GM18951 (cell line): ENCODE results near the gene KRT35.

Experiments
- POLR2A ChIP-seq: IDR thresholded peaks from 4 replicates; pipeline ENCODE4 v1.6.1; 2011; ENCODE audit warnings: mild to moderate bottlenecking; ENCODE audit not compliant: insufficient read length, insufficient read depth; ENCODE audit errors: extremely low read depth
- in situ Hi-C: fragments of 300-500 bp; cut with MboI; formaldehyde crosslinking; loops from one replicate; pipeline ENCODE4 v1.12.0; 2022; ENCODE audit warnings: low sequenced_read_pairs, mixed read lengths, inconsistent platforms; ENCODE audit not compliant: unreplicated experiment

The KRT35 gene

DNA sequence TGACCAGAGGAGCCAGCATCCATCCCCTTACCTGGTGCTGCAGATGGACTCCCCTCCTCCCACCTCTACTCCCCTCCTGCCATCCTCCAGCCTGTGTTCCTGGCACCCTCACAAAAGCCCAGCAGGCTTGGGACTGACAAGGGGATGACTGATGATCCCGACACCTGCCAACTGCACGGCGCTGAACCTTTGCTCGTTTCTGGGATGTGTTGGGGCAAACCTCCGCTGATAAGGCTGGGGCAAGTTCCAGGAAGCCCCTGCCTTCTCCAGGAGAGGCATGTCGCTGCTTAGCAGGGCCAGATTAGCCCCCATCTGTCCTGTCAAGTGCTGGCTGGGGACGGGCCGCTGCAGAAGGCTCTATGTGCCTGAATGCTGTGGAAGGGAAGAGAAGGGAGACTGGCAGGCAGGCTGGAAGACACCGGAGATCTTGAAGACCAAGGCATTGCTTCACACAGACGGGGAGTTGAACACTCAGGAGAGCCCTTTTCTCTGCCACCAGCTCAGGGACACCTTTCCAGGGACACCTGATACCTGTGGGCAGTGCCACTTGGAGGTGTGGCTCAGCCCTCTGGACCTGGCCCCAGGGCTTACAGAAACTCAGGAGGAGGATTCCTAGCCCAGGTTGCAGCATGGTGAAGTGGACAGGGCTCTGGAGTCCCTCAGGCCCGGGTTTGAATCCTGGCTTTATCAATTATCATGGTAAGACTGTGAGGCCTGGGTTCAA is 38.7 kb upstream of the KRT35 start:
- TF ChIP-seq POLR2A: no peak
- in situ Hi-C loops: no loop called here

DNA sequence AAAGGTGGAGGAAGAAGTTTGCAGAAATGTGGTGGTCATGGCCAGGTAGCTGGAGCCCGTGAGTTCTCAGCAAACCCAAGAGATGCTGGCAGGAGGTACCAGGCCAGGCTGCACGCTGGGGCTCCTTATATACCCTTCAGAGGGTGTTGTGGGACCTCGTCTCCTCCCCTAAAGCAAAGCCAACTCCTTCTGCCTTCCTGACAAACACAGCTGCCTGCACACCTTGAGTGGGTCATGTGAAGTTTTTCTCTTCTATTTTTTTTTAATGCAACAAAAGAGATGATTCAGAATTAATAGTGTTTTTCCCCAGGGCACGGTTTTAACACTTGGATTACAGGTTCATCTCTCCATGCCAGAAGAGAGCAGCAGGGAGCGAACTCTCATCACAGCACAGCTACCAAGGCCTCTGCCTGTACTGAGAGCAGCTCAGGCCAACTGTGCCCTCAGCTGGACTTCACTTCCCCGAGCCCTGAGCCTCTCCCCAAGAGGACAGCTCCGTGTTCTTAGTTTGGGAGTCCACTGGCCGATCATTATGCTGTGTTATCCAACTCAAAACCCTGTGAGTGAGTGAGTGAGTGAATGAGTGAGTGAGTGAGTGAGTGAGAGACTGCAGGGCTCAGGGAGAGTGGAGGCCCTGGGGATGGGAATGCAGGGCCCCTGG is 38.0 kb upstream of the KRT35 start, which contains the start of gene KRT15:
KRT15 (minus strand) TSS at position 102 of the 661 bp plus-strand sequence; CDS start at position 39, 63 bp downstream.
- no peak for TF ChIP-seq POLR2A
- in situ Hi-C loops: no loop called here

GRCh38 chr17:41518031-41518430 is 37.1 kb upstream of the KRT35 start:
- no peak for TF ChIP-seq POLR2A
- in situ Hi-C loops: no loop called here

DNA sequence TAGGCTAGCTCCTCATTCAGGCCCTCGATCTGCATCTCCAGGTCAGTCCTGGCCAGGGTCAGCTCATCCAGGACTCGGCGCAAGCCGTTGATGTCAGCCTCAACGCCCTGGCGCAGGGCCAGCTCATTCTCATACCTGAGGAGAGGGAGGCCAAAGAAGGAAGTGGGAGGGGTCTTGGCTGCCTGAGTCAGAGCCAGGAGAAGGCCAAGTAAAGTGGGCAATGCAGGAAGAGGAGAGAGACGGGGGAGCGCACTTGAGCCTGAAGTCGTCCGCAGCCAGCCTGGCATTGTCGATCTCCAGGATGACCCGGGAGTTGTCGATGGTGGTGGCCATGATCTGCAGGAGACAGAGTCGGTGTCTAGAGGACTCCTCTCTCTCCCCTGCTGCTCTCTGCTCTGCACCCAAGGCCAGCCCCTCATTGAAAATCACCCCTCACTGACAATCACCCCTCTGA is 35.9 kb upstream of the KRT35 start:
- in situ Hi-C loops: no loop called here
- no peak for TF ChIP-seq POLR2A

DNA sequence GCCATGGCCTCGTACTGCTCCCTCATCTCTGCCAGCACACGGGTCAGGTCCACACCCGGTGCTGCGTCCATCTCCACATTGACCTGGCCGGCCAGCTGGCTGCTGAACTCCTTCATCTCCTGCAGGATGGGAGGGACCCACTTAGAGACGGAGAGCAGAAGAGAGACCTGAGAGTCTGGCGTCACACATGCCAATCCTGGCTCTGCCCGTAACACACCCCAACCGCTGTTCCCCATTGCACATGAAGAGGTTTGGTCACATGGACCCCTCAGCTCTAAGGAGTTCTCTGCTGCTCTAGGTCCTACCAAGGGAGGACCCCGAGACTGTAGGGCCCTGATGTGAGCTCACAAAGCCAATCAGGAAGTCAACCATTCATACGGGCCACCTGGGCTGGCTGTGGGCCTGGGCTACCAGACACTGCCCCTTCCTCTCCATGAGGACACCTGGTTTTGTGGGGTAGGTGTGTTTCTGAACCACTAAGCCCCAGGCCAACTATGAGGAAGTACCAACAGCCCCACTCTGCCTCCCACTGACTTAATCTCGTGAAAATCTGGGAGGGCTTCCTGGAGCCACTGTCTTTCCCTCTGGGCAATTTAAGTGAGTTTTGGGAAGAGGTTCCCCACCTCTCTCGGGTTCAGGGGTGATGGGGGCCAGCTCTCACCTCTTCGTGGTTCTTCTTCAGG is 35.3 kb upstream of the KRT35 start:
- in situ Hi-C loops: no loop called here
- TF ChIP-seq POLR2A: no peak

DNA sequence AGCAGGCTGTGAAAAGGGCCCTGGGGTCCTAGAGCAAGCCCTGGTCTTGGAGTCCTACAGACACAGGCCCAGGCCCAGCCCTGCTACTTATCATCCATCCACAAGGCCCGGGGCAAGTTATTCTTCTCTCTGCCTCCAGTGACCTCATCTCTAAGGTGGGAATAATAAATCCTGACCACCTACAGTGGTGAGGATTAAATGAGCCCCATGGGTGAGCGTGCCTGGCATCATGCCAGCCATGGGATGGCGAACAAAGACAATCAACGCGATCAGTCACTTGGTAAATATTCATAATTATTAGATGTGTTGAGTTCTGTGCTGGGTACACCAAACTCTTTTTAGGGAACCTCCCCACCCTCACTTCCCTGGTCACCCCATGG is 32.2 kb upstream of the KRT35 start:
- TF ChIP-seq POLR2A: no peak
- in situ Hi-C loops: no loop called here

DNA sequence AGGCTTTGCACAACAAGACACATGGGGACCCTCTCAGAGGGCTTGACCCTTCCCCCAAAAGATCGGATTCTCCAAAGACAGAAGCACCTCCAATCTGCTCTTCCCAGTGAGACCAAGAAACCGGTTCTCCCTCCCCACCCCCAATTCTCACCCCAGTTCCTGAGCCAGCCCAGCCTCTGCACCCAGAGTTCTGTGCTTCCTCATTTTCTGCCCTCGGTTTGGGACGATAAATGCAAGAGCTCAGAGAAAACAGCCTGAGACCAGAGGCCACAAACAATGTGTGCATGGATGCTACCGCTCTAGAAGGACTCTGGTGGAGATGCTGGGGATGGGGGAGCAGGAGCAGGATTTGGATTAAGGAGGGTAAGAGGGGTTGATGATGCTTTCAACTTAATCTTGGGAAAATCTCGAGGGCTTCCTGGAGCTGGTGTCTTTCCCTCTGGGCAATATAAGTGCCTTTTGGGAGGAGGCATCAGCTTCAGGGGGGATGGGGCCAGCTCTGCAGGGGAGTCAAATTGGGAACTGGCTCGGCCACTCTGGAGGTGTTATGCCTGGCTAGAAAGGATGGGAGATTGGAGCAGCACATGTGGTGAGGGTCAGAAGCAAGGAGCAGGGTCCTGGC is 31.7 kb upstream of the KRT35 start:
- in situ Hi-C loops: no loop called here

GRCh38 chr17:41511716-41512115 is 30.8 kb upstream of the KRT35 start:
- in situ Hi-C loops: no loop called here
- TF ChIP-seq POLR2A: no peak

More for the DNA sequence above, 31.7 kb upstream of the KRT35 start:
- TF ChIP-seq POLR2A: no peak

GRCh38 chr17:41511116-41511515 is 30.2 kb upstream of the KRT35 start:
- no peak for TF ChIP-seq POLR2A
- in situ Hi-C loops: no loop called here

GRCh38 chr17:41510251-41511065 is 29.5 kb upstream of the KRT35 start:
- no peak for TF ChIP-seq POLR2A
- in situ Hi-C loops: no loop called here

- no peak for TF ChIP-seq POLR2A
Measured at GRCh38 chr17:41507315-41507880, 26.4 kb upstream of the KRT35 start.

More at GRCh38 chr17:41507315-41507880, 26.4 kb upstream of the KRT35 start:
- in situ Hi-C loops: no loop called here
